Astrocyte (in vitro differentiated cells and primary cell): ENCODE results near the gene QSOX2. TPM values are rescaled to one million over a fixed set of nuclear protein-coding genes. Genes with fewer than 3 reads are reported as not detected.

Experiments
- DNase-seq: peaks from one replicate; pipeline ENCODE4 v3.0.0-alpha.2; 2010; ENCODE audit warnings: low read depth
- FAIRE-seq: peaks from 2 replicates; lab custom pipeline; 2011; peaks lifted over from hg19 to GRCh38; lab: Jason Lieb, UNC
- H2AFZ ChIP-seq: 2 replicates; pipeline ENCODE4 v1.6.0; 2012; ENCODE audit warnings: low read depth, low read length, inconsistent platforms
- H3K27ac ChIP-seq: 2 replicates; pipeline ENCODE4 v1.5.1; 2011; ENCODE audit warnings: low read depth, low read length, inconsistent platforms
- H3K27me3 ChIP-seq: 2 replicates; pipeline ENCODE4 v1.6.0; 2011; ENCODE audit warnings: low read length, inconsistent platforms; ENCODE audit not compliant: insufficient read depth
- H3K36me3 ChIP-seq: 2 replicates; pipeline ENCODE4 v1.5.1; 2011; ENCODE audit warnings: low read length, inconsistent platforms; ENCODE audit not compliant: insufficient read depth
- H3K4me1 ChIP-seq: 2 replicates; pipeline ENCODE4 v1.5.1; 2011; ENCODE audit warnings: low read length, inconsistent platforms; ENCODE audit not compliant: insufficient read depth
- H3K4me2 ChIP-seq: 2 replicates; pipeline ENCODE4 v1.6.0; 2012; ENCODE audit warnings: low read length, inconsistent platforms
- H3K4me3 ChIP-seq: 2 replicates; pipeline ENCODE4 v1.5.1; 2011; ENCODE audit warnings: low read depth, mild to moderate bottlenecking, low read length, inconsistent platforms; ENCODE audit not compliant: insufficient read depth
- H3K79me2 ChIP-seq: 2 replicates; pipeline ENCODE4 v1.6.0; 2012; ENCODE audit warnings: mild to moderate bottlenecking, low read length, inconsistent platforms; ENCODE audit not compliant: insufficient read depth
- H3K9ac ChIP-seq: 2 replicates; pipeline ENCODE4 v1.6.0; 2012; ENCODE audit warnings: mild to moderate bottlenecking, low read length, inconsistent platforms
- H3K9me3 ChIP-seq: 2 replicates; pipeline ENCODE4 v1.5.1; 2012; ENCODE audit warnings: low read depth, mild to moderate bottlenecking, low read length, inconsistent platforms; ENCODE audit not compliant: insufficient read depth
- H4K20me1 ChIP-seq: 2 replicates; pipeline ENCODE4 v1.6.0; 2012; ENCODE audit warnings: low read length, inconsistent platforms; ENCODE audit not compliant: insufficient read depth
- H3K27ac Mint-ChIP-seq: one replicate; pipeline ENCODE4 v1.8.0; 2021; ENCODE audit warnings: mild to moderate bottlenecking, mixed read lengths; ENCODE audit not compliant: unreplicated experiment
- H3K27me3 Mint-ChIP-seq: one replicate; pipeline ENCODE4 v1.8.0; 2021; ENCODE audit warnings: low read depth, mixed read lengths; ENCODE audit not compliant: unreplicated experiment
- H3K36me3 Mint-ChIP-seq: one replicate; pipeline ENCODE4 v1.8.0; 2021; ENCODE audit warnings: low read depth, mixed read lengths; ENCODE audit not compliant: unreplicated experiment
- H3K4me1 Mint-ChIP-seq: one replicate; pipeline ENCODE4 v1.8.0; 2021; ENCODE audit warnings: low read depth, mixed read lengths; ENCODE audit not compliant: unreplicated experiment
- H3K4me3 Mint-ChIP-seq: one replicate; pipeline ENCODE4 v1.8.0; 2021; ENCODE audit warnings: mild to moderate bottlenecking, moderate library complexity, mixed read lengths; ENCODE audit not compliant: unreplicated experiment
- H3K9me3 Mint-ChIP-seq: one replicate; pipeline ENCODE4 v1.8.0; 2021; ENCODE audit warnings: mild to moderate bottlenecking, mixed read lengths; ENCODE audit not compliant: unreplicated experiment
- CTCF ChIP-seq: IDR thresholded peaks from 2 replicates; pipeline ENCODE4 v1.5.1; 2011; ENCODE audit warnings: low read depth, mild to moderate bottlenecking, inconsistent platforms, low read length, moderate library complexity; ENCODE audit not compliant: insufficient read depth
- EZH2 ChIP-seq: IDR thresholded peaks from 2 replicates; pipeline ENCODE4 v1.6.1; 2012; ENCODE audit warnings: mild to moderate bottlenecking, low read length, inconsistent platforms; ENCODE audit not compliant: insufficient read depth
- total RNA-seq: library from RNA; stranded (reverse); gene quantifications from 2 replicates; pipeline ENCODE4 v1.2.1, GENCODE V29; 2021

The QSOX2 gene
- total RNA-seq, 1 donor from 2014 or later, result 20.4 TPM

DNA sequence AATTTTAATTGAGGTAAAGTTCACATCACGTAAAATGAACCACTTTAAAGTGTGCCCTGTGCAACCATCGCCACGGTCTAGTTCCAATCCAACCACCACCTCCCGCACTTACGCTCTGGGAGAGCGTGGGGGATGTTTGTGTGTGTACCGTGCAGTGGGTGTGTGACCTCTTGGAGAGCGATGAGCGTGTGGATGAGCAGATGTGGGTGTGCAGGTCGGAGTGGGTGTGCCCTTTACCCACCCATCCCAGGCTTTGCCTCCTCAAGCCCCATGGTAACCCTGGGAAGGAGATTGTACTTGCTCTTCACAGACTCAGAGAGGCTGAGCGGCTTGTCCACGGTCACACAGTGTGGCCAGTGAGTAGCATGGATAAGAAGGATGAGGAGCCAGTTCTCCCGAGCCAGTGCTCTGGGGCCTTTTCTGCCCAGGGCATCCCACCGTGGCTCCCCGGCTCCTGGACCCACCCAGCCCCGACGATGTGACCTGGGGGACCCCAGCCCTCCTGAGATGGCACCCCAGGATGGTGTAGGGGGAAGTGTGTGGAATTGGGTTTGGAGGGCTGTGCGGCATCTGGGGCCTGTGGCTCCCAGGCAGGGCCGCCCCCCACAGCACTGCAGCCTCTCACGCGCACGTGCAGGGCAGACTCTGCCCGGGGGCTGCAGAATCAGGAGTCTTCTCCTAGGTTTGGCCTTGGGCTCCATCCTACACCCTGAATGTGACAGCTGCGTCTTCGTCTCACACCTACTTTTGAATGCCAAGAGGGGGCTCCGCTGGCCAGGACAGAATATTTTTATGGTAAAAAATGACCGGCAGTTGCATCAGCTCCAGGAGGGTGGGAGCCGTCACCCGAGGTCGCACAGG, 54.3 kb downstream of the QSOX2 start:
- no peaks in the 10 kb centered on the region for H3K79me2 ChIP-seq
- Mint-ChIP-seq H3K27ac (no peak overlapping the region), H3K4me3 (no peak overlapping the region), H3K36me3 (no peaks in the 10 kb centered on the region), H3K4me1 (no peaks in the 10 kb centered on the region), H3K9me3 (no peaks in the 10 kb centered on the region), H3K27me3 (peaks cover 59% of the 10 kb centered on the region)
- DNase-seq (no peak), FAIRE-seq (no peak)
- no peak overlapping the region for H3K4me3 ChIP-seq
- no peaks in the 10 kb centered on the region for H4K20me1 ChIP-seq
- H3K36me3 ChIP-seq, result no peaks in the 10 kb centered on the region
- H3K9ac ChIP-seq, result no peak overlapping the region
- H3K4me2 ChIP-seq, result no peak overlapping the region
- no peaks in the 10 kb centered on the region for H3K4me1 ChIP-seq
- H3K27me3 ChIP-seq, result peaks cover 58% of the 10 kb centered on the region
- no peak overlapping the region for H2AFZ ChIP-seq
- H3K27ac ChIP-seq, result no peak overlapping the region
- H3K9me3 ChIP-seq, result no peaks in the 10 kb centered on the region
- TF ChIP-seq CTCF, result no peak
- no peak for TF ChIP-seq EZH2

- Histone ChIP-seq H3K9ac (no peak overlapping the region), H3K27me3 (peaks cover 51% of the 10 kb centered on the region), H2AFZ (no peak overlapping the region), H3K4me3 (no peak overlapping the region), H3K9me3 (no peaks in the 10 kb centered on the region), H3K36me3 (no peaks in the 10 kb centered on the region), H3K27ac (no peak overlapping the region), H3K79me2 (no peaks in the 10 kb centered on the region), H3K4me1 (no peaks in the 10 kb centered on the region), H3K4me2 (no peak overlapping the region), H4K20me1 (no peaks in the 10 kb centered on the region)
- H3K4me1 Mint-ChIP-seq, result no peaks in the 10 kb centered on the region
- TF ChIP-seq EZH2, result peak; percentile 32
- no peak for TF ChIP-seq CTCF
- H3K36me3 Mint-ChIP-seq, result no peaks in the 10 kb centered on the region
- DNase-seq (no peak), FAIRE-seq (no peak)
- no peaks in the 10 kb centered on the region for H3K9me3 Mint-ChIP-seq
- peaks cover 55% of the 10 kb centered on the region for H3K27me3 Mint-ChIP-seq
- no peak overlapping the region for H3K27ac Mint-ChIP-seq
- no peak overlapping the region for H3K4me3 Mint-ChIP-seq
Observed at GRCh38 chr9:136190656-136191055, 55.0 kb downstream of the QSOX2 start.

DNA sequence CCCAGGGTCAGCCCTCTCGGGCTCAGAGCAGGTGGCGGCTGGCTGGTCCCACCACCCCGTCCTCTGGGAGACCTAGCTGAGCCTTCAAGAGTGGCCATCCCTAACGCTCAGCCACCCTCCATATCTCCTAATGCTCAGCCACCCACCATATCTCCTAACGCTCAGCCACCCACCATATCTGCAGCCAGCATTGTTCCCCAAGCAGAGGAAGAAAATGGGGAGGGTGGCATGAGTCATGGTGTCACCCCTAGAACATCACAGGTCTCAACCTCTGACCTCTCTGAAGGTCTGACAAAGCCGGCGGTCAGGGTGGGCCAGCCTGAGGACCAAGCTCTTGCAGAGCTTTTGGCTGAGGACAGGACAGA, 55.4 kb downstream of the QSOX2 start:
- Histone ChIP-seq H3K27ac (no peak overlapping the region), H3K9me3 (no peaks in the 10 kb centered on the region), H3K4me2 (no peak overlapping the region), H4K20me1 (no peaks in the 10 kb centered on the region), H3K4me3 (no peak overlapping the region), H3K4me1 (no peaks in the 10 kb centered on the region), H2AFZ (no peak overlapping the region), H3K79me2 (no peaks in the 10 kb centered on the region), H3K27me3 (peaks cover 51% of the 10 kb centered on the region), H3K36me3 (no peaks in the 10 kb centered on the region), H3K9ac (no peak overlapping the region)
- no peak overlapping the region for H3K4me3 Mint-ChIP-seq
- peaks cover 55% of the 10 kb centered on the region for H3K27me3 Mint-ChIP-seq
- no peaks in the 10 kb centered on the region for H3K4me1 Mint-ChIP-seq
- no peaks in the 10 kb centered on the region for H3K36me3 Mint-ChIP-seq
- TF ChIP-seq CTCF (no peak), EZH2 (no peak)
- DNase-seq (no peak), FAIRE-seq (no peak)
- no peak overlapping the region for H3K27ac Mint-ChIP-seq
- H3K9me3 Mint-ChIP-seq, result no peaks in the 10 kb centered on the region
